ENCODE measurements around the gene TNFRSF13B.
"Not testable (repeated sequence)": the region's sequence is repeated elsewhere in the genome, so short reads cannot be mapped to it uniquely, and the experiment has no call there.

TNFRSF13B gene

GRCh38 chr17:16906680-16907079 lies 65.2 kb downstream of the TNFRSF13B start:
- no peak for DNase-seq

DNA sequence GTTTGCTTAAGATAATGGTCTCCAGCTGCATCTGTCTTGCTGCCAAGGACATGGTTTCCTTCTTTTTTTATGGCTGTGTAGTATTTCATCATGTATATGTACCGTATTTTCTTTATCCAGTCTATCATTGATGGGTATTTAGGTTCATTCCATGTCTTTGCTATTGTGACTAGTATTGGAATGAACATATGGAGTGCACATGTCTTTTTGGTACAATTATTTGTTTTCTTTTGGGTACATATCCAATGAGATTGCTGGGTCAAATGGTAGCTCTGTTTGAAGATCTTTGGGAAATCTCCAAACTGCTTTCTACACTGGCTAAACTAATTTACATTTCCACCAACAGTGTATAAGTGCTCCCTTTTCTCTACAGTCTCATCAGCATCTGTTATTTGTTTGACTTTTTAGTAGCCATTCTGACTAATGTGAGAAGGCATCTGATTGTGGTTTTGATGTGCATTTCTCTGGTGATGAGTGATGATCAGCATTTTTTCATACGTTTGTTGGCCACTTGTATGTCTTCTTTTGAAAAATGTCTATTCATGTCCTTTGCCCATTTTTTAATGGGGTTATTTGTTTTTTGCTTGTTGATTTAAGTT lies 66.2 kb downstream of the TNFRSF13B start:
- no peak for DNase-seq

DNA sequence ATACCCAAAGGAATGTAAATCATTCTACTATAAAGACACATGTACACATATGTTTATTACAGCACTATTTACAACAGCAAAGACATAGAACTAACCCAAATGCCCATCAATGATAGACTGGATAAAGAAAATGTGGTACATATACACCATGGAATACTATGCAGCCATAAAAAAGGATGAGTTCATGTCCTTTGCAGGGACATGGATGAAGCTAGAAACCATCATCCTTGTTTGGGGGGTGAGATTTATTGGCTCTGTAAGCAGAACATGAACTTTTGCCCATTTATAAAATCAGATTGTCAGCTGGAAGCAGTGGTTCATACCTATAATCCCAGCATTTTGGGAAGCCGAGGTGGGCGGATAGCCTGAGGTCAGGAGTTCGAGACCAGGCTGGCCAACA lies 68.8 kb downstream of the TNFRSF13B start:
- DNase-seq: not testable (repeated sequence)

GRCh38 chr17:16900288-16900882 lies 71.5 kb downstream of the TNFRSF13B start:
- DNase-seq: no peak

GRCh38 chr17:16897211-16897896 lies 74.6 kb downstream of the TNFRSF13B start:
- DNase-seq: not testable (repeated sequence)

DNA sequence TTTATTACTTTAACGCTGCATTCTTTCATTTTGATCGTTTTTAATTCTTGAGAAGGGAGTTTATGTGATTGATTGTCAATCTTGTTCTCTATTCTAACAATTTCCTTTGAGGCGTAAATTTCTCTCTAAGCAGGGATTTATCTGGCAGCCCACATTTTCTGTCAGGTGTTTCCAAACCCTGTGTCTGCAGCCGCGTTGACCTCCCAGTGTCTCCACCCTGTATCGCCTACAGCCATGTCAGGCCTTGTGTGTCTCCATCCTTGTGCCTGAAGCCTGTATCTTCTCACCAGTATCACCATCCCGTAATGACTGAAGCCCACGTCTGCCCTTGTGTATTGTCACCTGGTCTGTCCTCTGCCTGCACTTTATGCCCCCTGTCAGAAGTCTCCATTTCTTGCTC lies 75.7 kb downstream of the TNFRSF13B start:
- not testable (repeated sequence) for DNase-seq

GRCh38 chr17:16893527-16893926 lies 78.4 kb downstream of the TNFRSF13B start:
- DNase-seq: not testable (repeated sequence)

DNA sequence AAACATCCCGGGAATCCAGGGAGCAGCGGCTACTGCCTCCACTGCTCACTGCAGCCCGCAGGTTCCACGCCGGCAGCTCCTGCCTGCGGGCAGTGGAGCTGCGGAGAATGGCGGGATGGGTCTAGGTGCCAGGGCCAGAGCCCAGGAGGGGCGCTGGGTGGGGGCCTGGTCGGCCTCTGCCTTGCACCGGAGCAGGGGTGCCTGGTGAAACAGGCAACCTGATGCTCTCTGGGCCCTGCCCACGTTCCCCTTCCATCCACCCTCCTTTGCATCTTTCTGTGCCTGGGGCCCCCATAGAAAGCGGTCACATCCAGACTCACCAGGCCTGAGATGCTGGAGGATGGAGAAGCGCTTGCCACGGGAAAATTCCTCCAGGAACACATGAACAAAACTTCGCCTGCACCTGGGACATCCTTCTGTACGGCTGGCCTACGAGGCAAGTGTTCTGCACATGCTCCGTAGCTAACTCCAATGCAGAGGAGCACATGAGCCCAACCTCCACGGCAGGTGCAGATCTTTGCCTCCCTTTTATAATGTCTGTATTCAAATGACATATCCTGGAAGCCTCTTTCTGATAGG lies 79.0 kb downstream of the TNFRSF13B start:
- DNase-seq: not testable (repeated sequence)

- no peak for DNase-seq
Observed at GRCh38 chr17:16889088-16889465, 82.8 kb downstream of the TNFRSF13B start.

Measured in right forelimb (tissue), 1 donor.